Aortic smooth muscle cell (primary cell): ENCODE measurements around the gene MCL1. TPM values are rescaled to one million over a fixed set of nuclear protein-coding genes. Genes with fewer than 3 reads are reported as not detected.

Experiments
- total RNA-seq: library from RNA; depleted of rRNA; stranded (reverse); fragments of >200 nt; gene quantifications from 2 replicates; pipeline ENCODE4 v1.2.3, GENCODE V29; 2014

MCL1 gene
- total RNA-seq: 265 and 309 TPM in 2 replicates

DNA sequence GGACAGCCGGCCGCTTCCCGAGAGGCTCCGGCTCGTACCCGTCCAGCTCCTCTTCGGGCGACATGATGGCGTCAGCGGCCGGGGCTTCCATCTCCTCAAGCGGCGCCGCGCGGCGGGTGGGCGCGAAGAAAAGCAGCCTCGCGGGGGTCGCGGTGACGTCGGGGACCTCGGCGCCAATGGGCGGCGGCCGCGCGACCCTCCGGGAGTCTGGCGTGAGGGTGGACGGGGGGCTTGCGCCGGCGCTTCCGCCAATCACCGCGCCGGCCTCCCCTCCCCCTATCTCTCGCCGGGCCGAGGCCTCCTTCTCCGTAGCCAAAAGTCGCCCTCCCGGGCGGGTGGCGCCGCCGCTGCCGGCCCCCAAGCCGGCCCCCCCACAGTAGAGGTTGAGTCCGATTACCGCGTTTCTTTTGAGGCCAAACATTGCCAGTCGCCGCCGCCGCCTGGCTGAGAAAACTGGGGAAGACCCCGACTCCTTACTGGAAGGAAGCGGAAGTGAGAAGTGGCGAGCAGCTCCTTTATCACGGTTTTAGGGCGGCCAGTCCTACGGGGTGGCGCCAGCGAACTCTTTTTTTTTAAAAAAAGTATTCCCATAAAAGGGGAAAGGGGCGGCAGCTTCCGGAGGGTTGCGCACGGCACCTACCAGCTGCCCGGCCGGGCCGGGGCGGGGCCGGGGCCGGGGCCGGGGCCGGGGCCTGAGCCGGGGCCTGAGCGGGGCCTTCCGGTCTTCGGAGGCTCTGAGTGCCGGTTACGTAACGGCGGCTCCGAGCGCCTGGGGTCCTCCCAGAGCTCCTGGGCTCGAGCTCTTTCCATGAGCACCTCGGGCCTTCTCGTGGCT is at the start of gene MCL1:
Gene MCL1, minus strand, starts transcription at position 501 of the 835 bp plus-strand sequence. Its CDS starts 80 bp downstream, at position 421.

DNA sequence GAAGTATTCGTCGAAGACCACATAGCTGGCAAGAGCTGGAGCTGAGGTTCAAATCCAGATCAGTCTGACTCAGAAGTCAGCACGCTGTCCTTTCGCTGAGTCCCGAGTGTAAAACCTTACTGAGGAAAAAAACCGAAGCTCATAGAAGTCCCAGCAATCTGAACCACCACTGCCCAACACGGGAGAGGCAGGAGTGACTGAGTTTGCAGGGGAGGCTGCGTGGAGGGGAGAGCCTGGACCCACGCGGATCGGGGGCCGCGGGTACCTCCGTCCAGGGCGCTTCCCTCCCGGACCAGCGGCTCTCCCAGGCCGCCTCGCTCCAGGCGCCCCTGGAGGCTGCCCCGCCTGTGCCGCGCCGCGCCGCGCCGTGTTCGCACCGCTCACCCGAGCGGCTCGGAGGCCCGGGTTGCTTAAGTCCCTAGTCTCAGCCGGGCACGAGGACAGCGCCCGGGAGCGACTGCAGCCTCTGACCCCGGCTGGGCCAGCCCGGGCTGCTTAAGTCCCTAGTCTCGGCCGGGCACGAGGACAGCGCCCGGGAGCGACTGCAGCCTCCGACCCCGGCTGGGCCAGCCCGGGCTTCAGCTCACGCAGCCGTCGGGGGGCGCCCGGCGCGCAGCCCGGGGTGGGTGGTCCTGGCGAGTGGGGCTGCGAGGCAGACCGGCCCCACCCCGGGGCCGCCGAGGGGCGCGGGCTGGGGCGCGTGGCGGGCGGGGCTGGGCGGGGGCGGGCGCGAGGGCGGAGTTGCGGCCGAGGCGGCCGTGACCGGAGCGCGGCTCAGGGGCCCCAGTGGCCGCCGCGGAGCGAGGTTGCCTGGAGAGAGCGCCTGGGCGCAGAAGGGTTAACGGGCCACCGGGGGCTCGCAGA is 30.5 kb downstream of the MCL1 start, which contains the start of gene ADAMTSL4:
Gene ADAMTSL4, plus strand, starts transcription at position 777 of the 864 bp plus-strand sequence. CDS start 2,881 bp downstream, outside the sequence.

Other genes with a start within 250 kb of the MCL1 start
- gene RPRD2, start 215.5 kb downstream of the MCL1 start, total RNA-seq: 6.6 and 8.1 TPM in 2 replicates
- gene TARS2, start 92.2 kb downstream of the MCL1 start, total RNA-seq: 12.2 and 18.4 TPM in 2 replicates
- 16.4 and 22.4 TPM in 2 replicates for gene ECM1, start 71.5 kb downstream of the MCL1 start, total RNA-seq
- gene FALEC, start 63.9 kb downstream of the MCL1 start, total RNA-seq: 0.31 TPM in 1 of 2 replicates, not detected in the other
- 6.3 and 10.4 TPM in 2 replicates for gene ADAMTSL4, start 30.2 kb downstream of the MCL1 start, total RNA-seq
- 105 and 112 TPM in 2 replicates for gene ENSA, start 50.0 kb upstream of the MCL1 start, total RNA-seq
- 9.6 and 11.5 TPM in 2 replicates for gene GOLPH3L, start 117.5 kb upstream of the MCL1 start, total RNA-seq
- gene HORMAD1, start 141.3 kb upstream of the MCL1 start, total RNA-seq: 0.31 and 0.40 TPM in 2 replicates
- 25.8 and 41.1 TPM in 2 replicates for gene CTSS, start 186.2 kb upstream of the MCL1 start, total RNA-seq
- 139 and 237 TPM in 2 replicates for gene CTSK, start 228.7 kb upstream of the MCL1 start, total RNA-seq